CD4-positive, alpha-beta T cell treated with Interleukin-2 at 100 ng/mL for 4 hours (primary cell): ENCODE results near the gene PAX3.

Source experiments
- DNase-seq: peaks from one replicate; pipeline ENCODE4 v3.0.0-alpha.2; 2020; ENCODE audit warnings: low spot score

The PAX3 gene

GRCh38 chr2:222296911-222297599, 1.7 kb downstream of the PAX3 start:
- no peak for DNase-seq

- DNase-seq: no peak
Observed at GRCh38 chr2:222296311-222296741, 2.5 kb downstream of the PAX3 start.

- DNase-seq: no peak
Observed at GRCh38 chr2:222295368-222296062, 3.3 kb downstream of the PAX3 start.

- DNase-seq: no peak
Observed at GRCh38 chr2:222294996-222295367, 3.8 kb downstream of the PAX3 start.

- no peak for DNase-seq
Observed at GRCh38 chr2:222293660-222294630, 4.9 kb downstream of the PAX3 start.

GRCh38 chr2:222292149-222293134, 6.4 kb downstream of the PAX3 start:
- DNase-seq: no peak

GRCh38 chr2:222291485-222291841, 7.3 kb downstream of the PAX3 start:
- no peak for DNase-seq

- no peak for DNase-seq
Observed at GRCh38 chr2:222290736-222291484, 7.9 kb downstream of the PAX3 start.

GRCh38 chr2:222290401-222290735, 8.4 kb downstream of the PAX3 start:
- no peak for DNase-seq

- no peak for DNase-seq
Observed at GRCh38 chr2:222289278-222290160, 9.3 kb downstream of the PAX3 start.

GRCh38 chr2:222288590-222289277, 10.1 kb downstream of the PAX3 start:
- no peak for DNase-seq

GRCh38 chr2:222287862-222288479, 10.8 kb downstream of the PAX3 start:
- no peak for DNase-seq

- DNase-seq: no peak
Observed at GRCh38 chr2:222284466-222284865, 14.3 kb downstream of the PAX3 start.

- DNase-seq: no peak
Observed at GRCh38 chr2:222283634-222284033, 15.2 kb downstream of the PAX3 start.

- DNase-seq: no peak
Observed at GRCh38 chr2:222281506-222281905, 17.3 kb downstream of the PAX3 start.

- no peak for DNase-seq
Observed at GRCh38 chr2:222280795-222281194, 18.0 kb downstream of the PAX3 start.

- DNase-seq: no peak
Observed at GRCh38 chr2:222272446-222273015, 26.3 kb downstream of the PAX3 start.

- DNase-seq: no peak
Observed at GRCh38 chr2:222271854-222272253, 26.9 kb downstream of the PAX3 start.
